Peyer's patch (tissue), 4 donors: Measurements from ENCODE around the gene MTFP1.

Experiments
- CTCF ChIP-seq, 6 experiments: fragments of 450-650 bp in 4 of 6; fragments of 200-600 bp in 2 of 6; sonication (generic) in 1 of 6; IDR thresholded peaks; one replicate each; pipeline ENCODE4 v1.5.1; 2017 to 2019; ENCODE audit warnings: antibody characterized with exemption in 6 of 6, mild to moderate bottlenecking in 3 of 6, moderate library complexity in 1 of 6
- POLR2A ChIP-seq, 2 donors: fragments of 450-650 bp; IDR thresholded peaks; one replicate each; pipeline ENCODE4 v1.5.1; 2017; ENCODE audit warnings: antibody characterized with exemption in 2 of 2, mild to moderate bottlenecking in 2 of 2, moderate library complexity in 2 of 2

- no peak for TF ChIP-seq CTCF (IDR thresholded peaks at IDR 0.05)
- no peak for TF ChIP-seq POLR2A (IDR thresholded peaks at IDR 0.05)
Measured at GRCh38 chr22:30405731-30406130, 19.8 kb upstream of the MTFP1 start.
